Parathyroid adenoma (tissue), 2 donors: ENCODE measurements around the gene SV2B.
A peak's percentile ranks its signal among the peaks of the same experiment; 100 is the strongest.

Experiments used
- H2AFZ ChIP-seq: fragments of 300-600 bp; sonication (generic); one replicate; pipeline ENCODE4 v1.7.0; 2017; ENCODE audit warnings: antibody characterized with exemption, mild to moderate bottlenecking
- H3K27ac ChIP-seq: fragments of 300-600 bp; sonication (generic); one replicate; pipeline ENCODE4 v1.7.0; 2017
- H3K27me3 ChIP-seq: fragments of 300-600 bp; sonication (generic); one replicate; pipeline ENCODE4 v1.7.0; 2017; ENCODE audit warnings: low read length; ENCODE audit not compliant: control insufficient read depth, insufficient read depth
- H3K36me3 ChIP-seq: fragments of 300-600 bp; sonication (generic); one replicate; pipeline ENCODE4 v1.7.0; 2017; ENCODE audit warnings: low read length; ENCODE audit not compliant: control insufficient read depth, insufficient read depth
- H3K4me1 ChIP-seq: fragments of 300-600 bp; sonication (generic); one replicate; pipeline ENCODE4 v1.7.0; 2017; ENCODE audit warnings: control low read depth
- H3K4me2 ChIP-seq: fragments of 300-600 bp; sonication (generic); one replicate; pipeline ENCODE4 v1.7.0; 2017; ENCODE audit warnings: low read length
- H3K4me3 ChIP-seq: fragments of 300-600 bp; sonication (generic); one replicate; pipeline ENCODE4 v1.7.0; 2017; ENCODE audit warnings: low read depth, low read length
- H3K79me2 ChIP-seq: fragments of 300-600 bp; sonication (generic); one replicate; pipeline ENCODE4 v1.7.0; 2017; ENCODE audit warnings: control low read depth
- H3K9ac ChIP-seq: fragments of 300-600 bp; sonication (generic); one replicate; pipeline ENCODE4 v1.7.0; 2017; ENCODE audit warnings: mild to moderate bottlenecking
- H3K9me3 ChIP-seq: fragments of 300-600 bp; sonication (generic); one replicate; pipeline ENCODE4 v1.7.0; 2017; ENCODE audit warnings: low read length; ENCODE audit not compliant: control insufficient read depth
- TF ChIP-seq, protein P1 (sequence below): fragments of 300-600 bp; sonication (generic); IDR thresholded peaks from one replicate; pipeline ENCODE4 v1.7.0; 2017; ENCODE audit warnings: antibody characterized with exemption, mild to moderate bottlenecking
- donor health status: primary hyperparathyroidism.

Gene SV2B

DNA sequence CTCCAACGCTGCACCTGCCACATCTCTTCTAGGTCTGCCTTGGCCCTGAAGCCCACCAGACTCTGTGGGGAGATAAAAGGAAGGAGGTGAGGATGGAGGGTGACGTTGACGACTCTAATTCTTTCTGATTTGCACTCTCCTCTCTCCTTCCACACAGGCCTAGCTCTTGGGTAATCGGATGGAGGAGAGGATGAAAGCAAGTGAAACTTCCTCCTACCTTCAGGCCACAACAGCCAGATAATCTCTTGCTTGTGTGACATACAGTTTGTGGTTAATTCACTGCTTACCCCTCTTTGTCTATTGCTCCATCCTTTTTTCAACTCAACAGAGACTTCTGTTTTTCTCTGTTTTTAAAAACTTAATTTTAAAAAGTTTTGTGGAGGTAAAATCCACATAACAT lies 208.1 kb downstream of the SV2B start:
- no peaks in the 10 kb centered on the region for H3K79me2 ChIP-seq
- H3K4me2 ChIP-seq, result no peak overlapping the region
- H2AFZ ChIP-seq, result no peak overlapping the region
- TF ChIP-seq, protein P1, sequence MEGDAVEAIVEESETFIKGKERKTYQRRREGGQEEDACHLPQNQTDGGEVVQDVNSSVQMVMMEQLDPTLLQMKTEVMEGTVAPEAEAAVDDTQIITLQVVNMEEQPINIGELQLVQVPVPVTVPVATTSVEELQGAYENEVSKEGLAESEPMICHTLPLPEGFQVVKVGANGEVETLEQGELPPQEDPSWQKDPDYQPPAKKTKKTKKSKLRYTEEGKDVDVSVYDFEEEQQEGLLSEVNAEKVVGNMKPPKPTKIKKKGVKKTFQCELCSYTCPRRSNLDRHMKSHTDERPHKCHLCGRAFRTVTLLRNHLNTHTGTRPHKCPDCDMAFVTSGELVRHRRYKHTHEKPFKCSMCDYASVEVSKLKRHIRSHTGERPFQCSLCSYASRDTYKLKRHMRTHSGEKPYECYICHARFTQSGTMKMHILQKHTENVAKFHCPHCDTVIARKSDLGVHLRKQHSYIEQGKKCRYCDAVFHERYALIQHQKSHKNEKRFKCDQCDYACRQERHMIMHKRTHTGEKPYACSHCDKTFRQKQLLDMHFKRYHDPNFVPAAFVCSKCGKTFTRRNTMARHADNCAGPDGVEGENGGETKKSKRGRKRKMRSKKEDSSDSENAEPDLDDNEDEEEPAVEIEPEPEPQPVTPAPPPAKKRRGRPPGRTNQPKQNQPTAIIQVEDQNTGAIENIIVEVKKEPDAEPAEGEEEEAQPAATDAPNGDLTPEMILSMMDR, result no peak
- no peaks in the 10 kb centered on the region for H3K36me3 ChIP-seq
- peaks cover 3% of the 10 kb centered on the region for H3K4me1 ChIP-seq
- no peaks in the 10 kb centered on the region for H3K27me3 ChIP-seq
- no peak overlapping the region for H3K27ac ChIP-seq
- H3K9ac ChIP-seq, result no peak overlapping the region
- H3K9me3 ChIP-seq, result no peaks in the 10 kb centered on the region
- H3K4me3 ChIP-seq, result no peak overlapping the region

DNA sequence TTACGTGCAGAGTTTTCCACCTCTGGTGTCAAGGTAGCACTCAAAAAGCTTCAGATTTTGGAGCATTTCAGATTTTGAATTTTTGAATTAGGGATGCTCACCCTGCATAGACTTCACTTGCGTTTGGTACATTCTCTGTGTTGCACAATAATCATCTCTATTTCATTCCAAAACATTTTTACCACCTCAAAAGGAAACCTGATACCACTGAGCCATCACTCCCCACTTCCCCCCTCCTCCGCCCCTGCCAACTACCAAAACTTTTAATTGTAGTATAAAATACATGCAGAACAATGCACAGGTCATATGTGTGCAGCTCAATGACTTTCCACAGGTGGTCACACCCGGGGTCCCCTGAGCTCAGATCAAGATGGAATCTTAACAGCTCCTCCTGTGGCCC lies 208.8 kb downstream of the SV2B start:
- Histone ChIP-seq H3K9me3 (no peaks in the 10 kb centered on the region), H3K36me3 (no peaks in the 10 kb centered on the region), H2AFZ (no peak overlapping the region), H3K27me3 (no peaks in the 10 kb centered on the region), H3K9ac (no peak overlapping the region), H3K4me1 (peaks cover 3% of the 10 kb centered on the region), H3K4me3 (no peak overlapping the region), H3K27ac (no peak overlapping the region), H3K79me2 (no peaks in the 10 kb centered on the region), H3K4me2 (no peak overlapping the region)
- TF ChIP-seq, protein P1, result no peak

DNA sequence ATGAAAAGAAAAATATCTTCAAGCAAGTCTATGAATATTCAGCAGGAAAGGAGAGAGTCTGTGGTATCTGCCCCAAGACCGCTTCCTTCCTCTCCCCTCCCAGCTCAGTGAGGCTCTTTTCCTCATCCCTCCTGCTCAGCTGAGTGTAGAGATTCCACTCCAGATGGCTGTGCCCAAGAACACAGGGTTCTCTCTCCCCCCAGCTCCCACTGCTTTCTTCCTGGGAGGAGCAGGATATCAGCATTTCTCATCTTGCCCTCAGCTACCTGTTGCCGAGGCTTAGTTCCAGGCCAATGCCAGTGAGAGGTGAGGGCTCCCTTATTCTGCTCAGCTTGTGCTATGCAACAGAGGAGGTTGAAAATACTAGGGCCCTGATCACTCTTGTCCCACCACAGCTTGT lies 211.9 kb downstream of the SV2B start:
- peak overlapping the region; percentile 38 for H3K4me2 ChIP-seq
- H3K9ac ChIP-seq, result no peak overlapping the region
- H3K4me3 ChIP-seq, result no peak overlapping the region
- TF ChIP-seq, protein P1, result no peak
- peaks cover 3% of the 10 kb centered on the region for H3K4me1 ChIP-seq
- H3K9me3 ChIP-seq, result no peaks in the 10 kb centered on the region
- H3K27ac ChIP-seq, result no peak overlapping the region
- H3K36me3 ChIP-seq, result no peaks in the 10 kb centered on the region
- no peak overlapping the region for H2AFZ ChIP-seq
- no peaks in the 10 kb centered on the region for H3K27me3 ChIP-seq
- H3K79me2 ChIP-seq, result no peaks in the 10 kb centered on the region

DNA sequence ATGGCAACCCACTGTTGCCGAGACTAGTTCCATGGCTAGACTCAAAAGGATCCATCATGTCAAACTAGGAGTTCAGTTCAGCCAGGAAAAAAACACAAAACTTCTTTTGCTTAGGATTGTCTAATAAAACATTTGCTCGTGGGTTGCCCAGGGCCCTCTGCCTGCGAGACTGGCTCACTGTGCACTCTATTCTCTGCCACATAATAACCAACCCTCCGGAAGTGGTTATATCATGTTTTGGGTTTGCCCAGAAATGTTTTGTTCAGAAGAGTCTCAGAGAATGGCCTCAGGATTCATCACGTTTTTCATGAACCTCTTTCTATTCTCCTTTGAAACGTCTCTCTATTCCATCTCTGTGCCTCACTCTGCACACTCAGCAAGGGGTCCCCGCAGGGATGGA lies 216.1 kb downstream of the SV2B start:
- Histone ChIP-seq H3K27me3 (no peaks in the 10 kb centered on the region), H3K4me3 (no peak overlapping the region), H3K79me2 (no peaks in the 10 kb centered on the region), H3K4me1 (peaks cover 3% of the 10 kb centered on the region), H3K4me2 (no peak overlapping the region), H2AFZ (no peak overlapping the region), H3K9me3 (no peaks in the 10 kb centered on the region), H3K36me3 (no peaks in the 10 kb centered on the region), H3K9ac (no peak overlapping the region), H3K27ac (no peak overlapping the region)
- TF ChIP-seq, protein P1, result no peak

DNA sequence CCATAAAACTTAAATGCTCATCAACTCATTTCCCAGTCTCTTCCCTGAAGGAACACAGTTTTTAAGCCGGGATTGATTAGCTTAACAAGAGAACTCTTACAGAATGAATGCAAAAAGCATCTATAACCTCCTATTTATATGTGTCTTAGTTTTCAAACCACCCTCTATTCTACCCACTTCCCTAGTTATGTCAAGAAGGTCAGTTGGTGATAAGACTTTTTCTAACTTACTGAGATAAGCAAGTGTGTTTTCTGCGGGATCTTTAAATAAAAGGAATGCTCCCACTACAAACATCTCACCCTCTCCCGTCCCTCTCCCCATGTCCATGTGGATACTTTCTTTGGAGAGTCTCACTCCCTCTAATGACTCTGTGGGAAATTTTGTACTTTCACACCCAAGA lies 218.5 kb downstream of the SV2B start:
- no peaks in the 10 kb centered on the region for H3K27me3 ChIP-seq
- no peak overlapping the region for H3K27ac ChIP-seq
- H2AFZ ChIP-seq, result no peak overlapping the region
- no peak overlapping the region for H3K4me2 ChIP-seq
- no peaks in the 10 kb centered on the region for H3K36me3 ChIP-seq
- TF ChIP-seq, protein P1, result no peak
- no peaks in the 10 kb centered on the region for H3K9me3 ChIP-seq
- H3K9ac ChIP-seq, result no peak overlapping the region
- H3K4me3 ChIP-seq, result no peak overlapping the region
- no peaks in the 10 kb centered on the region for H3K79me2 ChIP-seq
- no peaks in the 10 kb centered on the region for H3K4me1 ChIP-seq
